B cell (primary cell): ENCODE measurements around the gene LIMCH1.

ENCODE experiments used
- CTCF ChIP-seq: fragments of 200-600 bp; IDR thresholded peaks from one replicate; pipeline ENCODE4 v1.8.0; 2022; ENCODE audit warnings: antibody characterized with exemption, mild to moderate bottlenecking
- EZH2 ChIP-seq: IDR thresholded peaks from 2 replicates; pipeline ENCODE4 v1.6.1; 2012; ENCODE audit warnings: borderline replicate concordance, low read depth, mild to moderate bottlenecking, moderate library complexity, low read length; ENCODE audit not compliant: insufficient read depth, poor library complexity, severe bottlenecking

- TF ChIP-seq EZH2 (no peak), CTCF (no peak)
Measured at GRCh38 chr4:41586675-41587225, 48.8 kb downstream of the LIMCH1 start.
